Measurements from ENCODE around the gene TEPSIN. TPM values are rescaled to one million over a fixed set of nuclear protein-coding genes. Genes with fewer than 3 reads are reported as not detected.

TEPSIN gene
- total and polyA plus RNA-seq, 2 of the 13 experiments (the other 11 are each of a cell fraction or from before 2014, with no cell fraction given) = 16.1 to 18.8 TPM

GRCh38 chr17:81241648-81242420, 3.0 kb upstream of the TEPSIN start (continued):
- TF ChIP-seq NFAT5 (CRISPR knock-in tag; IDR thresholded peaks at IDR 0.05) (no peak), ZNF331 (CRISPR knock-in tag; IDR thresholded peaks at IDR 0.05) (no peak; the same call in 1 of the 2 replicates), ZFP37 (CRISPR knock-in tag; IDR thresholded peaks at IDR 0.05; ENCODE audit: borderline replicate concordance) (no peak), TCF7L2 (IDR thresholded peaks at IDR 0.05; ENCODE audit: low read depth, low read length) (no peak), ATAD3A (CRISPR knock-in tag; IDR thresholded peaks at IDR 0.05) (no peak), NFATC3 (CRISPR knock-in tag; IDR thresholded peaks at IDR 0.05) (no peak), ZNF318 (CRISPR knock-in tag; IDR thresholded peaks at IDR 0.05) (no peak), SYNCRIP (IDR thresholded peaks at IDR 0.05; ENCODE audit: insufficient read depth, low read depth, low read length) (no peak), ZNF512B (CRISPR knock-in tag; IDR thresholded peaks at IDR 0.05; ENCODE audit: borderline replicate concordance) (no peak), AGO1 (IDR thresholded peaks at IDR 0.05; ENCODE audit: low read depth, low read length, poor library complexity, severe bottlenecking) (peak; percentile 66), TBX3 (IDR thresholded peaks at IDR 0.05; ENCODE audit: borderline replicate concordance) (no peak), RFX1 (IDR thresholded peaks at IDR 0.05) (no peak), ZNF720 (CRISPR knock-in tag; IDR thresholded peaks at IDR 0.05) (no peak)
